ENCODE data around the gene CHN2.

- no peak for TF ChIP-seq CTCF (IDR thresholded peaks at IDR 0.05)
- TF ChIP-seq EZH2 (IDR thresholded peaks at IDR 0.05; ENCODE audit: borderline replicate concordance, insufficient read depth, low read depth, low read length, poor library complexity, severe bottlenecking): no peak
Measured at GRCh38 chr7:29410996-29411395, 216.4 kb downstream of the CHN2 start.

All from B cell (primary cell).